Hematopoietic multipotent progenitor cell treated with erythropoietin and hydrocortisone succinate and interleukin-3 and kit ligand, for 6 days (in vitro differentiated cells): ENCODE measurements around the gene LPAR3.

Experiments
- DNase-seq: peaks from one replicate; pipeline ENCODE4 v3.0.0-alpha.2; 2015

Gene LPAR3

GRCh38 chr1:84855691-84856630, 37.0 kb downstream of the LPAR3 start:
- no peak for DNase-seq

GRCh38 chr1:84855168-84855567, 37.8 kb downstream of the LPAR3 start:
- DNase-seq: no peak

DNA sequence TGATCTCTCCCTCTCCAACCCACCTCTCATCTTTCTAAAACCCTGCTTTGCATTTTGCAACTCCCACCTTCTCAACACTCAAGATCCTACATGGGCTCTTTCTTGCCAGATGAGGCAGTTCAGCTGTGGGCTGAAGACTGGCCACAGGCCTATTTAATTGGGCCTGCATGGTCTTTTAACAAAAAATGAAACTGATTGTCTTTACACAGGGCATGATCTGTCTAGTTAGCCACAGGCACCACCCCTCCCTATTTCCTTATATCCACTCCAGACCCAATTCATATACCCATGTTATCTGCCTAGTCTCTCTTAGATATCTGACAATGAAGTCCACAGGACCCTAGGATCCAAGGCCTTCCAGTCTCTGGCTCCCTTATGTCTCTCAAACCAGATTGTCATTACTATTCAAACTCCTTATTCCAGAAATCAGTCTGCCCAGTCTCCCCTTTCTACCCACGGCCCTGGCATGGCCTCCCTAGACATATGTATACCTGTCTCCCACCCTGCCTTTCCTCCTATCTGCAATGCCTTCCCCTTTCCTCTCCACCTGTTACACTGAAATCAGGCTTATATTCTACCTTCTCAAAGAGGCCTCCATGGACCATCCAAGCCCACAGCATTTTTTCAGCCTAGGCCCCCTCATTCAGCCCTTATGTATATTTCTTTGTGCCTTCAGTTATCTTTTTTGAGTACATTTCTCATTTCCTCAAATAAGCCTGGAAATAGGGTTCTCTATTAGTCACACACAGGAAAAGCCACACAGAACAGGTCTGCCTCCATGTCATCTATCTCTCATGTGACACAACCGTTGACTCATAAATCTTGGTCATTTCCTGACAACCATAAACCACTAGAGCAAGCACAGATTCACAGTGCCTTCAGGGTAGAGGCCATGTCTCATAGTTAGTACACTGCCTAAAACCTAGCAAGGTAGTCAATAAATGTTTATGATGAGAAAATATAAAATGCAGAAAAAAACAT, 39.0 kb downstream of the LPAR3 start:
- DNase-seq: peak; percentile 51

DNA sequence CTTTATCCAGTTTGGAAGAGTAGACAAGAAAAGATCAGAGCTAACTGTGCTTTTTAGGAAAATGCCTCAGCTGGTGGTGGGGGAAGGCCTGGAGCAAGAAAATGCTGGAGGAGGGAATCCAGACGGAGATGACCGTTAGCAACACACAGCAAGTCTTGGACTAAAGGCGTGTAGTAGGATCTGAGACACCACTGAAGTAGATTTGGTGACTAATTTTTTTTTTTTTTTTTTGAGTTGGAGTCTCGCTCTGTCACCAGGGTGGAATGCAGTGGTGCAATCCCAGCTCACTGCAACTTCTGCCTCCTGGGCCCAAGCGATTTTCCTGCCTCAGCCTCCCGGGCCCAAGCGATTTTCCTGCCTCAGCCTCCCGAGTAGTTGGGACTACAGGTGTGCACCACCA, 41.2 kb downstream of the LPAR3 start:
- no peak for DNase-seq

DNA sequence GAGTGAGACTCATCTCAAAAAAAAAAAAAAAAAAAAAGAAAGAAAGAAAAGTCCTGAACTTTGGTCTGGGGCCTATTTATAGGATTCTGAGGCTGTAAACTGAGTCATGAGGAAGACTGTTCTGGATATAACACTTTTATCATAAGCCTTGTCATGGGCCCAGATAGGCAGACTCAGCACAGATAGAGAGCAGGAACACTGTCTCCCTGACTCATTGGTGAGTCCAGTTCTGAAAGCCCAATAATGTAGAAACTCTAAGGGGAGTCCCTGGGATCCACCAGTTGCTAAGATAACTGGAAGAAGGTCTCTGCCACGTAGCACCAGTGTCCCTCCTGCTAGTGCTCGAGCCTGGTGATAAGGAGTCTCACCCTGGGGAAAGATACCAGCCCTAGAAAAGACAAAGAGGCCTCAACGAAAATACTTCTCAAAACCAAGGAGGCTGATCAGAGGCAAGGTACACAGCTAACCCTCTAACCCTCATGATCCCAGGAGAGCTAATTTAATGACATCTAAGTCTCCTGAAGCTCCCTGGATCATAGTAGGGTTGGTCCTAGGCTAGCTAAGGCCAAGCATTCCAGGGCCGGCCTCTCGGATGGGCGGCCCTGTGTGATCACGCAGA, 43.5 kb downstream of the LPAR3 start:
- DNase-seq: peak; percentile 2

- DNase-seq: peak; percentile 51
Observed at GRCh38 chr1:84847253-84848250, 45.5 kb downstream of the LPAR3 start.

DNA sequence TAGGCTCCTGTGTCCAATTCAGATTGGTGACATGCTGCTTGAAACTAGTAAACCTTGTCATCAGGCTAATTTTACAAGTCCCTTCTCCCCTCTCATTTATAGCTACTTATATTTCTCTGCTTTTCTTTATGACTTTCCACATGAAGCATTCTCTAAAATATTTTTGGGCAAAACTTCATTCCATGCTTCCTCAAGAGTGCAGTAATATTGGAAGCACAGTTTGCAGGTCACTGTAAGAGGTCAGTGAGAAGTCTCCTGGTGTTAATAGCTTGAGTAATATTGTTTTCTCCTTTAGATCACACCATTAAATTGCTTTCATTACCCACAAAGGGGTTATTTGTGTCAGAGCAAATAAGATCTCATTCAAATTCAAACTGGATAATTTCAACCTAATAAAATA, 46.6 kb downstream of the LPAR3 start:
- no peak for DNase-seq

DNA sequence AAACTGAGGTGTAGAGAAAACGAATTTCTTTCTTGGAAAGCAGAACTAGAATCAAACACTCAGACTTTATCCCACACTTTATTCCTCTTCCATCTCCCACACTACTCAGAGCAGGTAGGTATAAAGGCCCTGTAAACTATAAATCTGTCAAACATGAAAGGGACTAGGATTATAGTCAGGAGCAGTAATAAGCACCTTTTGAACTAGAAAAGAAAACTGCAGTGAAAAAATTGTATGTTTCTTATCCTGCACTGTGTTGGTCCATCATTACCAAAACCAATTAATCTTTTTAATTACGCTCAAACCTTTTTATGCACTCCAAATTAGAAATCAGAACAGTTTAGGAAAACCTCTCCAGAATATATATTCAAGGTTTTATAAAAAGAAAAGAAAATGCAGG, 47.6 kb downstream of the LPAR3 start:
- no peak for DNase-seq

DNA sequence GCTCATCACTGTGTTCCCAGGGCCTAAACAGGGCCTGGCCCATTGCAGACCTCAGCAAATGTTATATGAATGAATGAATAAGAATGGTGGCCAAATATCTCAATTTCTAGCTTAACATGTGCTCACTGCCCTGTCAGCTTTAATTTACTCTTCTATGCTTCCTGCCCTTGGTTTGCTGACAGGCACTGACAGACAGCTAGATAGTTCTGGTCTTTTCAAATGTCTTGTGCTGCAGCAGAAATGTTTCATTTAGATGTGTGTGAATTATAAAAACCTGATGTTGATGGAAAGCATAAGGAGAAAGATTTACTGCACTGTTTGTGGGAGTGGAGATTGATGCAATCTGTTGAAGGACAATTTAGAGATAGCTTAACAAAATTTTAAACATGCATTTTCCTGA, 48.9 kb downstream of the LPAR3 start:
- no peak for DNase-seq

- no peak for DNase-seq
Observed at GRCh38 chr1:84842748-84843231, 50.2 kb downstream of the LPAR3 start.

DNA sequence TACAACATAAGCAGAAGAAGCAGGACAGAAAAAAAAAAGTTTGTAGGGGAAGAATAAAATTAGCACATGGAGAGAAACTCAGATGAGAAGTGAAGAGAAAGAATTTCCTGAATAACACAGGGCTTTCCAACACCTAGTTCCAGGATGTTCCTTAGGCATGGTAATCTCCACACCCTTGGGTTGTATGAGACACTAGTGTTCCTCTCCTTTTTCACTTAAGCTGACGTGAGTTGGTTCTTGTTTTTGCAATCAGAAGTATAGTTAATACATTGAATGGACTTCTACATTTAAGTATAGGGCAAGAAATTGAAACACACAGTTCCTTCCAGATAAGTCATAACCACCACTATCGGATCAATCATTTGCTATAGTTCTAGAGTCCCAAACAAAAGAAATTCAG, 51.0 kb downstream of the LPAR3 start:
- DNase-seq: no peak

DNA sequence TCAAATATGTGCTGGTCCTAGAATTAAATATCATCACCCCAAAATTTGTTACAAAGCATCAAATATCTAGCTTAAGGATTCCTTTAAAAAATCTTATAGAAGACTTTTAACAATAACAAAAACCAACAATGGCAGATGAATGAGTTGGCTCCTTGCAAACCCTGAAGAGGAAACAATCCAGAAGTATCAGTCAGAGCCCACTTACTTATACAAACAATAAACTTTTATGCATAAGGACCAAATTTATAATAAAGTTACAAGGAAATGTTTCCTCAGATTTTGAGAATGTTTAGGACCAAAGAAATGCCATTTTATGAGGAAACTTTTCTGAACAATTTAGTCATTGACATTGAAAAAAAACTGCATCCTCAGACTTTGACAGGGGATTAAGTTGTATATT, 52.7 kb downstream of the LPAR3 start:
- no peak for DNase-seq

- no peak for DNase-seq
Observed at GRCh38 chr1:84839544-84839943, 53.5 kb downstream of the LPAR3 start.

GRCh38 chr1:84836145-84836544, 56.9 kb downstream of the LPAR3 start:
- no peak for DNase-seq

DNA sequence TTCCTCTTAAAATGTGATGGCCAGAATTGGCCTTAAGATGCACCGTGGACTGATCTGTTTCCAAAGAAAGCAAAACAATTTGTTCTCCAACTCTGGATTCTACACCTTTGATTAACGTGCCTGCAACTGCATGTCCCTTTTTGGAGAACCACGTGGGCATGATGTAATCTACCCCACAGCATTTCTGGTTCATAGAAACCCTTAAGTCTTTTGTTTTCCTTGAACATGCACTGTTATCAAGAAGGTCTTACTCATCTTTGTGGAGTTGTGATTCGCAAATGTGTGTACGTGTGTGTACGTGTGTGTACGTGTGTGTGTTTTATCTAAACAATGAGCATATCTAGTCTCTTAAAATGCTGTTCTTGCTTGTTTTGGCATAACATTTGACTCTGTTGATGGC, 57.8 kb downstream of the LPAR3 start:
- DNase-seq: no peak

DNA sequence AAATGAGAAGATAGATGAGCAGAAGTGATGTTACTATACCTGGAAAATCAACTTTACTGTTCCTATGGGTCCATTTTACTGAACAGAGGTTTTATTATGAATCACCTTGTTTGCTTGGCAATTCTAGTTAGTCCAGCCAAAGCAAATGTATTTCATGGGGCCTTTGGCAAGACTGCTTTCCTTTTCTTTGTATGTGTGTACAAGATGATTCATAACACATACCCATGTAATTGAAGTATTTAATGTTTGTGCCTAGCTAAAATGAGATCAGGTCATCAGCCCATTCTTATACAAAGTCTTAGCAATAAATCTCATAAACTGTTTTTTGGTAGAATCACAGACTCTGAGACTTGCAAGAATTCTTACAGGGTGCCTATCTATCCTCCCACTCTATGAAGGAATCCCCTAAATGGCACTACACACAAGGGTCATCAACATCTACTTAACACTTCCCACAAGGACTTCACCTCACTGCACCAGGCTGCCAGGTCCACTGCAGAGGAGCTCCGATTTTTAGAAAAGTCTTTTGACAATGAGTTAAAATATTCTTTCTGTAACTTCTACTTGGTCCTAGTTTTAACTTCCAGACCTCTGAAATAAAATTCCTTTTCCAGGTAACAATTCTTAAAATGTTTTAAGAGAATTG, 58.5 kb downstream of the LPAR3 start:
- no peak for DNase-seq

GRCh38 chr1:84833194-84833593, 59.8 kb downstream of the LPAR3 start:
- DNase-seq: no peak

- no peak for DNase-seq
Observed at GRCh38 chr1:84830136-84830535, 62.9 kb downstream of the LPAR3 start.

- no peak for DNase-seq
Observed at GRCh38 chr1:84827976-84828375, 65.0 kb downstream of the LPAR3 start.

DNA sequence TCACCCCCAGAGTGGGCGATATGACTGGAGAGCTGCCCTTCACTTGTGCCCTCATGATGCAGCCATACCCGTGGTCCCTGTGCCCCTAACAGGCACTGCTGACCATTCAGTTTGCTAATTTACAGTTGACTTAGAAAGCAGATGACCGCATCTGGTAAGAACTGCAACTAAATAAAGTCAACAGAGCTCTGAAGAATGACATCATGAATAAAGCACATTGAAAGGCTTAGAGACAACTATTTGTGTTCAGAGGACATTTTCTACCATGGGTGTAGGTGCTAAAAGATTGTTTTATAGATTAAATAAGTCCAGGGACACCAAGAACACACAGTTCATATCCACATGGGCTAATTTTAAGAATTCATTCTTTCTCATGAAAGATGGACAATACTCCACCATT, 65.5 kb downstream of the LPAR3 start:
- no peak for DNase-seq

- DNase-seq: no peak
Observed at GRCh38 chr1:84825161-84825560, 67.8 kb downstream of the LPAR3 start.
